H54 (cell line): ENCODE measurements around the gene TMC6.
"Not testable (repeated sequence)": the region's sequence is repeated elsewhere in the genome, so short reads cannot be mapped to it uniquely, and the experiment has no call there.

ENCODE experiments used
- DNase-seq: peaks from one replicate; pipeline ENCODE4 v3.0.0; 2011; ENCODE audit warnings: low spot score, mixed read lengths; ENCODE audit not compliant: insufficient read length
- FAIRE-seq: peaks from 3 replicates; lab custom pipeline; 2011; peaks lifted over from hg19 to GRCh38; lab: Jason Lieb, UNC
- POLR2A ChIP-seq: IDR thresholded peaks from 2 replicates; pipeline ENCODE4 v1.6.1; 2011; ENCODE audit warnings: low read depth, mild to moderate bottlenecking, low read length

Gene TMC6

GRCh38 chr17:78095035-78095434, 33.5 kb downstream of the TMC6 start:
- TF ChIP-seq POLR2A, result no peak
- no peak for DNase-seq
- FAIRE-seq, result no peak

GRCh38 chr17:78092794-78093324, 35.7 kb downstream of the TMC6 start:
- DNase-seq (no peak), FAIRE-seq (no peak)
- TF ChIP-seq POLR2A, result no peak

- DNase-seq (no peak), FAIRE-seq (no peak)
- no peak for TF ChIP-seq POLR2A
Measured at GRCh38 chr17:78089576-78090281, 38.8 kb downstream of the TMC6 start.

- TF ChIP-seq POLR2A, result no peak
- FAIRE-seq, result no peak
Measured at GRCh38 chr17:78088529-78088928, 40.0 kb downstream of the TMC6 start.

GRCh38 chr17:78086740-78087139, 41.8 kb downstream of the TMC6 start:
- no peak for FAIRE-seq
- TF ChIP-seq POLR2A, result no peak
- no peak for DNase-seq

More at GRCh38 chr17:78088529-78088928, 40.0 kb downstream of the TMC6 start:
- no peak for DNase-seq

GRCh38 chr17:78082988-78083387, 45.6 kb downstream of the TMC6 start:
- no peak for DNase-seq
- no peak for FAIRE-seq
- no peak for TF ChIP-seq POLR2A

GRCh38 chr17:78082355-78082872, 46.1 kb downstream of the TMC6 start:
- not testable (repeated sequence) for FAIRE-seq, DNase-seq

GRCh38 chr17:78081551-78081950, 47.0 kb downstream of the TMC6 start:
- FAIRE-seq, result no peak
- no peak for DNase-seq
- no peak for TF ChIP-seq POLR2A

- DNase-seq, result no peak
- no peak for TF ChIP-seq POLR2A
- no peak for FAIRE-seq
Measured at GRCh38 chr17:78079253-78079652, 49.3 kb downstream of the TMC6 start.

- FAIRE-seq (no peak), DNase-seq (no peak)
- TF ChIP-seq POLR2A, result no peak
Measured at GRCh38 chr17:78075545-78075944, 53.0 kb downstream of the TMC6 start.

- TF ChIP-seq POLR2A, result no peak
- no peak for FAIRE-seq
Measured at GRCh38 chr17:78075011-78075410, 53.5 kb downstream of the TMC6 start.

GRCh38 chr17:78072961-78073360, 55.6 kb downstream of the TMC6 start:
- DNase-seq (no peak), FAIRE-seq (no peak)
- TF ChIP-seq POLR2A, result no peak

More at GRCh38 chr17:78075011-78075410, 53.5 kb downstream of the TMC6 start:
- DNase-seq, result no peak

- DNase-seq (no peak), FAIRE-seq (no peak)
- TF ChIP-seq POLR2A, result no peak
Measured at GRCh38 chr17:78069695-78070094, 58.9 kb downstream of the TMC6 start.

GRCh38 chr17:78066976-78067375, 61.6 kb downstream of the TMC6 start:
- DNase-seq, FAIRE-seq: not testable (repeated sequence)

GRCh38 chr17:78064708-78065107, 63.8 kb downstream of the TMC6 start:
- TF ChIP-seq POLR2A, result no peak
- FAIRE-seq (no peak), DNase-seq (no peak)
